GM12892 (cell line): ENCODE results near the gene DOCK6.

Source experiments
- POLR2A ChIP-seq: IDR thresholded peaks from 2 replicates; pipeline ENCODE4 v1.6.1; 2011; ENCODE audit warnings: low read depth, low read length, control low read depth
- POLR2AphosphoS5 ChIP-seq: IDR thresholded peaks from 2 replicates; pipeline ENCODE4 v1.6.1; 2011; ENCODE audit warnings: low read depth, low read length, control low read depth
- TAF1 ChIP-seq: IDR thresholded peaks from 2 replicates; pipeline ENCODE4 v1.6.1; 2011; ENCODE audit warnings: low read depth, mild to moderate bottlenecking, control low read depth, low read length, borderline replicate concordance

GRCh38 chr19:11172576-11172975 is 89.7 kb downstream of the DOCK6 start:
- no peak for TF ChIP-seq POLR2AphosphoS5
- TF ChIP-seq POLR2A: no peak
- TF ChIP-seq TAF1: no peak
